Activated CD4-positive, alpha-beta T cell treated with anti-CD3 and anti-CD28 coated beads, Interleukin-2, amount 50 U/mL, for 24 hours (primary cell): ENCODE results near the gene RCAN3.
"Not testable (repeated sequence)": the region's sequence is repeated elsewhere in the genome, so short reads cannot be mapped to it uniquely, and the experiment has no call there.

Experiments used
- DNase-seq, 2 donors: peaks; one replicate each; pipeline ENCODE4 v3.0.0-alpha.2; 2020; ENCODE audit warnings: low read depth in 1 of 2, low spot score in 1 of 2

The RCAN3 gene

DNA sequence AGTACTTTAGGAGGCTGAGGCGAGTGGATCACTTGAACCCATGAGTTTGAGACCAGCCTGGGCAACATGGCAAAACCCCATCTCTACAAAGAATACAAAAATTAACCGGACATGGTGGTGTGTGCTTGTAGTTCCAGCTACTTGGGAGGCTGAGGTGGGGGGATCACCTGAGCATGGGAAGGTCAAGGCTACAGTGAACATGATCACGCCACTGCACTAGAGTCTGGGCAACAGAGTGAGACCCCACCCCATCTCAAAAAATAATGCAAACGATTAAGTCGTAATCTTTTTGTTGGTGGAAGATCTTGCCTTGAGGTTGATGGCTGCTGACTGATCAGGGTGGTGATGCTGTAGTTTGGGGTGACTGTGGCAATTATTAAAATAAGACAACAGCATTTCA lies 6.3 kb downstream of the RCAN3 start:
- no peak for DNase-seq

DNA sequence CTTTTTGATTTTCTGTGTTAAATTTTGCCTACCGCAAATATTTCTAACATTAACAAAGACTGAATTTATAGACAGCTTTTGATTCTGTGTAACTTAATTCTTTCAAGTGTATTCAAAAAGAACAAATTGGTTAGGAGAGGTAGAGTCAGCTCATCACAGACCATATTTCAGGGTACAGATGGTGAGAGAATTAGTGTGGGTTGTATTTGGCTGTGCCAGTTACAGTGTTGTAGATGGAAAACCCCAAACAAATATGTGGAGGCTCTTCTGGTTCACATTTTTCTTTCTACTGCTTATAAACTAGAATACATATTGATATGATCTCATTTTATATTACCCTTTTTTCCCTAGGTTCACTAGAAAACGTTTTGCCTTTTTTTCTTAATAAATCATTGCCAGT lies 11.1 kb downstream of the RCAN3 start:
- no peak for DNase-seq

DNA sequence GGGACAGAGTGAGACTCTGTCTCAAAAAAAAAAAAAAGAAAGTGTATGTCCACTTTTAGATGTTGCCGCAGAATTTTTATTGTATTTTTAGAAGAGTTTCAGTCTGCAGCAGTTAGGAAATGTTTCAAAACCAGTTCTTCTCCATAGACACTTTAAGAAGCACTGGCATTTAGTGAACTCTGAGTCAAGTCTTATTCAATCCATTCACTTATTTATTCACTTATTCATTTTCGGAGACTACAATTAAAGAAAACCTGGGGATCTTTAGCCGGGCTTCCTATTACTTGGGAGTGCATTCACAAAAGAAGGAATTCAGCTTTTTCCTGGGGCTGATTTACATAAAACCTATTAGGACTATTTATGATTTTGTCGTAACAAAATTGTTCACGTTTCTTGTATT lies 12.3 kb downstream of the RCAN3 start:
- DNase-seq = no peak

DNA sequence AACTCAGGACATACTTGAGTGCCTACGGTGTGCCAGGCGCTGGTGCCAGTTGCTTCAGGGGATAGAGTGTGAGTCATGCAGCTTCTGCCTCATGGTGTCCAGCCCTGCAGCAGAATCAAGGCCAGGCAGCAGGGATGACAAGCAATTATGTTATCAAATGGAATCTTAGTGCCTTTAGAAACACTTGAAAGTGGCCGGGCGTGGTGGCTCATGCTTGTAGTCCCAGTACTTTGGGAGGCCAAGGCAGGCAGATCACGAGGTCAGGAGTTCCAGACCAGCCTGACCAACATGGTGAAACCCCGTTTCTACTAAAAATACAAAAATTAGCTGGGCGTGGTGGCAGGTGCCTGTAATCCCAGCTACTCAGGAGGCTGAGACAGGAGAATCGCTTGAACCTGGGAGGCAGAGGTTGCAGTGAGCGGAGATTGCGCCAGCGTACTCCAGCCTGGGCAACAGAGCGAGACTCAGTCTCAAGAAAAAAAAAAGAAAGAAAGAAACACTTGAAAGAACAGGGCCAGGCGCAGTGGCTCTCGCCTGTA lies 13.1 kb downstream of the RCAN3 start:
- not testable (repeated sequence) for DNase-seq

DNA sequence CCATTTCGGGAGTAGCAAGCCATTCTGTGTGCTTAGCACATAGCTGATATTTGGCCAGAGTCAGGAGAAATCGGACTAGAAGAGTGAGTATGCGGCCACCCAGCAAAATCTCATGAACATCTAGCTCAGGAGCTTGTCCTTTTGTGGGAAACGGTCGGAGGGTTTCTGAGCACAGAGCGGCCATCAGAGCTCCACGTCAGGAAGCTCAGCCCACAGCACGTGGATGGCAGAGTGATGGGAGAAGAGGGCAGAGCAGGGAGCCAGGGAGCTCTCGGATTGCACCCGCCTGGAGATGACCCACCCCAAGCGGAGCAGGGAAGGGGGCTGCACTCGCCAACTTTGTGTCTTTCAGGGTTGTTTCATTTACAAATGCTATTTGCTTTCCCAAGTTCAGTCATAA lies 13.9 kb downstream of the RCAN3 start:
- DNase-seq = no peak

GRCh38 chr1:24517898-24518297 lies 15.3 kb downstream of the RCAN3 start:
- DNase-seq = no peak

DNA sequence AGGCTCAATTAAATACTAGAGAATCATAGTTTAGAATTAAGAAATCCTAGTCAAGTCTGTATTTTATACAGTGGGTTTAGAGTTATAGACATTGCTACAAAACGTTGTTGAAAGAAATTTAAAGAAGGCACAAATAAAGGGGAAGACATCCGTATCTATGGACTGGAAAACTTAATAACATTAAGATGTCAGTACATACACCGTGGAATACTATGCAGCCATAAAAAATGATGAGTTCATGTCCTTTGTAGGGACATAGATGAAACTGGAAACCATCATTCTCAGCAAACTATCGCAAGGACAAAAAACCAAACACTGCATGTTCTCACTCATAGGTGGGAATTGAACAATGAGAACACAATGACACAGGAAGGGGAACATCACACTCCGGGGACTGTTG lies 17.6 kb downstream of the RCAN3 start:
- DNase-seq = not testable (repeated sequence)

DNA sequence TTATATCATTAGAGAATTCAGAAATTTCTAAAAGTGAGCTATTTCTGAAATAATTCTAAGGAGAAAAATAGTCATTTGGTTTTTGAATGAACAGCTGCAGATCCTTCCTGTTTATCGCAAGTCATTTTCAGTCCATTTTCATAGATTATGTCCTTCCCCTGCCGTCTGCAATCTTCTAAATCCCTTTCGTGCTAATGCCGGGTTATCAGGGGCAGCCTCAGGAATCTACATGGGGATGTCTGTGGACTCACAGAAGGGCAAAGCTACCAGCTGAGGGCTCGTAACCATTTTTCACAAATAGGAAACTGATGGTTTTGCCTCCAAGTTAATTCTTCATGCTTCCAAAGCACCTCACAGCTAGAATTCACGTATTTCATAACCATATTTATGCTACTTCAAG lies 23.0 kb downstream of the RCAN3 start:
- DNase-seq = no peak

DNA sequence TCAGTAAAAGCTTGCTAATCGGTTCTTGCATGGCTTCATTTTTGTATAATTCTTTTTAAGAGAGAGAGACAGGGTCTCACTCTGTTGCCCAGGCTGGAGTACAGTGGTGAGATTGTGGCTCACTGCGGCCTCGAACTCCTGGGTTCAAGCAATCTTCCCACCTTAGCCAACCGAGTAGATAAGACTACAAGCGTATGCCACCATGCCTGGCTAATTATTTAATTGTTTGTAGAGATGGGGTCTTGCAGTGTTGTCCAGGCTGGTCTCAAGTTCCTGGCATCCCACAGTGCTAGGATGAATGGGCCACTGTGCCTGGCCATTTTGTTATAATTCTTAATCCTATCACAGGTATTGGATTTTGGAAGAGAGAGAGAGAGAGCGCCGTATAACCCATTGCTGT lies 23.4 kb downstream of the RCAN3 start:
- DNase-seq = no peak

DNA sequence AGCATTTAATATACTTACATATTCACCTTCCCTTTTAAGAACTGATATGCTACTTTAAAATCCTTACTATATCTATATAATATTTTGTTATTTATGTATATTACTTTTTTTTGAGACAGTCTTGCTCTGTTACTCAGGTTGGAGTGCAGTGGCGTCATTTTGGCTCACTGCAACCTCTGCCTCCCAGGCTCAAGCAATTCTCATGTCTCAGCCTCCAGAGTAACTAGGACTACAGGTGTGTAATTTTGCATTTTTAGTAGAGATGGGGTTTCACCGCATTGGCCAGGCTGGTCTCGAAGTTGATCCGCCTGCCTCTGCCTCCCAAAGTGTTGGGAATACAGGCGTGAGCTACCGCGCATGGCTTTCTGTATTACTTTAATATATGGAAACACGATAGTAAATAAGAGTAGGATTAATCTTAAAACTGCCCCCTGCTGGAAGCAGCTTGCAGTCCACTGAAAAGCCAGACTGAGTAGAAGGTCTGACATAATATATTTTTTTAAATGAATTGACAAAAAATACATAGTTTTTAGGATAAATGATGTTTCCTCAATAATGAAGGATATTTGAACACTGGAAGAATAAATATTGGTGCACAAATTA lies 24.4 kb downstream of the RCAN3 start:
- DNase-seq = no peak

DNA sequence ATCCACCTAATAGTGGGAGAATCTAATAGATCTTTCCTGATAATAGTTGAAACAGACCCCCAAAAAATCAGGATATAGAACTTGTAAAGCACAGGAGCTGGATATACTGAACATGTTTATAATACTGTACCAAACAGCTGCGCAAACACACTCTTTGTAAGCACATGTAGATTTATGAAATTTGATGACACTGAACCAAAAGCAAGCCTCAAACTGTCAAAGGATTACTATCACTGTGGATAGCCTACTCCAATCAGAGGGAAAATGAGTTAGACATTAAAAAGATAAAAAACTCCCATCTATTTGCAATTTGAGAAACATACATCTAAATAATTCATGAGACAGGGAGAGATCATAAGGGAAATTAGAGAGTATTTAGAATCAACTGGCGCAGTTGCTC lies 26.1 kb downstream of the RCAN3 start:
- no peak for DNase-seq

DNA sequence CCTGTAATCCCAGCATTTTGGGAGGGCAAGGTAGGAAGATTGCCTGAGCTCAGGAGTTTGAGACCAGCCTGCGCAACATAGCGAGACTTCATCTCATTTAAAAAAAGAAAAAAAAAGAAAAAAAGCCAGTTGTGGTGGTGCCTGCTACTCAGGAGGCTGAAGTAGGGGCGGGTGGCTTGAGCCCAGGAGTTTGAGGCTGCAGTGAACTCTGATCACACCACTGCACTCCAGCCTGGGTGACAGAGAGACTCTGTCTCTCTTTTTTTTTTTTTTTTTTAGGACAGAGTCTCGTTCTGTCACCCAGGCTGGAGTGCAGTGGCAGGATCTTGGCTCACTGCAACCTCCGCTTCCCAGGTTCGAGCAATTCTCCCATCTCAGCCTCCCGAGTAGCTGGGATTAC lies 26.7 kb downstream of the RCAN3 start:
- not testable (repeated sequence) for DNase-seq

GRCh38 chr1:24535021-24535424 lies 32.4 kb downstream of the RCAN3 start:
- peak; percentile 47 to 68 for DNase-seq

GRCh38 chr1:24535778-24536177 lies 33.1 kb downstream of the RCAN3 start:
- no peak for DNase-seq

- DNase-seq = peak; percentile 30 to 75
Measured at GRCh38 chr1:24536391-24536840, 33.8 kb downstream of the RCAN3 start.

DNA sequence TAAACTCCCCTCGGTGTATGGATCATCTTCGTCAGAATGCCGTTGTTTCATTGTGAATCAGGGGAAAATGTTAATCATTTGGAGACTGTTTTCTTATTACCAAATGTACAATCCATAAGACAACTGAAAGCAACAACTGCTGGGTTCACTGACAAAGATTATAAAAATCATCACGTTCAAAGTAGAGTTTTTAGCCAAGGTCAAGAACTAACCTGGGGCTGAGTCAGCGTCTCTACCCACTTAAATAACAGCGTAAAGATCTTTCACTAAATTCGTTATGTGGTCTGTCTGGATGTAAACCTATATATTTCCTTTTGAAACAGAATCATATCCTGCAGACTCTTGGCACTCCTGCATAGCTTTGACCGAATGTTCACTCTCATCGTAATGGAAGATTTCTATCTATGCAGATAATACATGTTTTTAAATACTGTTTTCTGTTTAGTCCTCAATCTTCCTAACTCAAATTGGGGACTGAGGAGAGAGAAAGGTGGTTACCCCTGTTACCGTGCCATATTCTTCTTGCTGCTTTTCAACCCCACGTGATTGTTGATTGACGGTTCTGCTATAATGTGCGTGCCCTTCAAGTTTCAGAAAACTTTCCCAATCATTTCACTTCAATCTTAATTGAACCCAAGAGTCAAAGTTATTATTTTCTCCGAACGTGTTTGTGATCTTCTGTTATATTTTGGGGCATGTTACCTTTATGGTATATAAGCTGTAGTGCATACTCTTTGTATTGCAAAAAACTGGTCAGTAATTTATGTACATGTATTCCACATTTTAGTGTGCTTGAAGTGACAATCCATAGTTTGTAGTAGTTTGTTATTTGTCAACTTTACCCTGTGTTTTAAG lies 37.6 kb downstream of the RCAN3 start:
- DNase-seq = peak in 1 of 2 donors; percentile 33

DNA sequence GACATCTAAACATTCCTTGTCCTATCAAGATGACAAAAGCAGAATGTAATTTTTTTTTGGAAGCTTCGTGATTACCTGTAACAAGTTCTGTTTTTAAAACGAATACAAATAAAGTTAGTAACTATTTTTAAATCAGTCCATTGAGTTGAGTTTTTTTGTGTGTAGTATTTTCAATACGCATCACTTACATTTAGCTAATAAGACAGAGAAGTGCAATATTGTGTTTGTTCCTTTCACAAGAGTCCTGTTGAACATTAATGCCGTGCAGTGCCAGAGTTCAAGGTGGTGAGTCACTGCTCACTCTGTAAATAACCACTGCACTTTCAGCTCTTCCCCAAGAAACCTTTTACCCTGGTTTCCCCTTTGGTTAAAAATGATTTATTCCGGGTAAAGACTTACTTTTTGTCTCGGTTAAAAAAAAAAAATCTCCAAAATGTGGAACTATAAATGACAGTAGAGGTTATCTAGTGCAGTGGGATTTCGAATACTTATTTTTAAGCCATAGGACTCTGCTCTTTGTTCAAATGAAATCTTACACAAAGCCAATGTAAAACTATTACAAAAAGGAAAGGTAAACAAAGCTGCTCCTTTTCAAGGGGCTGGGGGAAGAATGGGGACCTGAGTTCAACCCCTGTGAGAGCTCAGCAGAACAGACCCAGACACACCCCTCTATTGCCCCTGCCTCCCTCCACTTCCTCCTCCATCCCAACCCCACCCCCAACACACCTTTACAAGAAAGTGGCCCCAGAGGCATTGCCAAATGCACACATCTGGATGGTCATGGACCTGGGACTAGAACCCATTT lies 38.5 kb downstream of the RCAN3 start:
- DNase-seq = peak in 1 of 2 donors; percentile 48

DNA sequence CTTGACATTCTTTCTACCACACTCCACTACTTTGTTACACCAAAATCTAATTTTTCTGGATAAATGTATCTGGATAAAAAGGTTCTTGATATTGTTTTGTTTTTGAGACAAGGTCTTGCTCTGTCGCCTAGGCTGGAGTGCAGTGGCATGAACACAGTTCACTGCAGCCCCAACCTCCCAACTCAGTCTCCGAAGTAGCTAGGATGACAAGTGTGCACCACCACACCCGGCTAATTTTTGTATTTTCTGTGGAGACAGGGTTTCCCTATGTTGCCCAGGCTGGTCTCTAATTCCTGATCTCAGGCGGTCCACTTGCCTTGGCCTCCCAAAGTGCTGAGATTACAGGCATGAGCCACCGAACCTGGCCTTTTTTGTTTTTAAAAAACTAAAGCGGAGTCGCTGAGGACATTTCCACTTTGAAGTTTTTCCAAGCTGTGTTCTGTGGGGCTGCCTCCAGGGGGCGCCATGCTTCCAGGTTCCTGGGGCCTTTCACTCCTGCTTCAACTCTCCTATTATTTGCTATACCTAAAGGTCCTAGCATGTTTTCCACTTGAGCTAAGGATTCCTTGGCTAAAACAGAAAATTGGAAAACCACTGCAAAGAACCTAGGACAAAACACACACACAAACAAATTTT lies 39.2 kb downstream of the RCAN3 start:
- no peak for DNase-seq

- DNase-seq = no peak
Measured at GRCh38 chr1:24544239-24544638, 41.6 kb downstream of the RCAN3 start.

DNA sequence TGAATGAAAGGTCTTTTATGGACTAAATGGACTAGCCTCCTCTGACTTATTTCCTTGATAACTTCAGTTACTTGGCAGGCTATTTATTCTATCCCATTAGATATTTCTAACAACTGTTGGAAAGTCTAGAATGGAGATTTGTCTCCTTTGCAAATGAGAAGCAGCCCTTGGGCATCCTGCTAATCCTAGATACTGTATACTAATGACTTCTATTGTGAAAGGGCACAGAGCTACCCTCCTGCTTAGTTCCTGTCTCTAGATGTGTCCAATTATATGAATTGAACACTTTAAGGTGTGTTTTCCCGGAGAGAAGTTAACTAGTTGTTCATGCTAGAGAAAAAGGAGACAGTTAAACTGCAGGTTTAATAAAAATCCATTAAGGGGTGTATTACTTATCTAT lies 43.0 kb downstream of the RCAN3 start:
- no peak for DNase-seq

DNA sequence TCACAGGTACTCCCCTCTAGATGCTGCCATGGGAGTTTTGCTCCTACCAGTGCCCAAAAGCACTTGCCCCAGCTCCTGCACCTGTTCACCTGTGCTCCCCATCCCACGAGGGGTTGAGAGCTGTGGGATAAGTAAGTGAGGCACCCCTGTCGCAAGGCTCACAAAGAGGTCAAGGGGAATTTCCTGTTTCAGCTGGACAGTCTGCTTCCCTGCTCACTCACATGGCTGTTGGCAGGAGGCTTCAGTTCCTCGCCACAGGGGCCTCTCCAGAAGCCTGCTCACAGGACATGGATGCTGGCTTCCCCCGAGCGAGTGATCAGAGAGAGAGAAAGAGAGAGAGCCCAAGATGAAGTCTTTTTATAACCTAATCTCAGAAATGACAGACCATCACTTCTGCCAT lies 44.6 kb downstream of the RCAN3 start:
- DNase-seq = no peak
